ENCODE measurements around the gene CD244.
A peak's percentile ranks its signal among the peaks of the same experiment; 100 is the strongest.

CD244 gene

GRCh38 chr1:160818207-160818937 is 44.3 kb downstream of the CD244 start:
- DNase-seq (ENCODE audit: low spot score in 2 of 2) (no peak), ATAC-seq (no peak)
- H3K4me3 Mint-ChIP-seq = no peak overlapping the region
- peaks cover 22% of the 10 kb centered on the region for H3K36me3 Mint-ChIP-seq
- no peaks in the 10 kb centered on the region for H3K9me3 Mint-ChIP-seq
- H3K4me1 Mint-ChIP-seq = peaks cover 22% of the 10 kb centered on the region
- H3K27ac Mint-ChIP-seq = peak overlapping the region; percentile 91

GRCh38 chr1:160814856-160815255 is 47.8 kb downstream of the CD244 start:
- no peak overlapping the region for H3K4me3 Mint-ChIP-seq
- H3K4me1 Mint-ChIP-seq = peaks cover 52% of the 10 kb centered on the region
- ATAC-seq = no peak
- DNase-seq (ENCODE audit: low spot score in 2 of 2) = no peak
- H3K36me3 Mint-ChIP-seq = peaks cover 22% of the 10 kb centered on the region
- peak overlapping the region; percentile 48 for H3K27ac Mint-ChIP-seq
- no peaks in the 10 kb centered on the region for H3K9me3 Mint-ChIP-seq

- no peak overlapping the region for H3K4me3 Mint-ChIP-seq
- peaks cover 19% of the 10 kb centered on the region for H3K36me3 Mint-ChIP-seq
- H3K9me3 Mint-ChIP-seq = no peaks in the 10 kb centered on the region
- peak overlapping the region; percentile 48 for H3K27ac Mint-ChIP-seq
- peaks cover 53% of the 10 kb centered on the region for H3K4me1 Mint-ChIP-seq
- ATAC-seq = no peak
- no peak for DNase-seq (ENCODE audit: low spot score in 2 of 2)
Observed at GRCh38 chr1:160814316-160814715, 48.4 kb downstream of the CD244 start.

- peaks cover 13% of the 10 kb centered on the region for H3K36me3 Mint-ChIP-seq
- H3K4me1 Mint-ChIP-seq = peaks cover 56% of the 10 kb centered on the region
- no peaks in the 10 kb centered on the region for H3K9me3 Mint-ChIP-seq
- H3K4me3 Mint-ChIP-seq = no peak overlapping the region
- ATAC-seq (peak; percentile 99), DNase-seq (ENCODE audit: low spot score in 2 of 2) (no peak)
- peak overlapping the region; percentile 48 for H3K27ac Mint-ChIP-seq
Observed at GRCh38 chr1:160813215-160813614, 49.5 kb downstream of the CD244 start.

- peaks cover 8% of the 10 kb centered on the region for H3K9me3 Mint-ChIP-seq
- ATAC-seq = no peak
- peaks cover 9% of the 10 kb centered on the region for H3K36me3 Mint-ChIP-seq
- H3K4me3 Mint-ChIP-seq = no peak overlapping the region
- peaks cover 73% of the 10 kb centered on the region for H3K4me1 Mint-ChIP-seq
- H3K27ac Mint-ChIP-seq = no peak overlapping the region
- no peak for DNase-seq (ENCODE audit: low spot score in 2 of 2)
Observed at GRCh38 chr1:160811147-160811546, 51.5 kb downstream of the CD244 start.

- Mint-ChIP-seq H3K36me3 (peaks cover 9% of the 10 kb centered on the region), H3K9me3 (peaks cover 11% of the 10 kb centered on the region), H3K4me1 (peaks cover 80% of the 10 kb centered on the region), H3K27ac (peak overlapping the region; percentile 48), H3K4me3 (no peak overlapping the region)
- ATAC-seq (no peak), DNase-seq (ENCODE audit: low spot score in 2 of 2) (no peak)
Observed at GRCh38 chr1:160810486-160810885, 52.2 kb downstream of the CD244 start.

- Mint-ChIP-seq H3K9me3 (peaks cover 15% of the 10 kb centered on the region), H3K27ac (no peak overlapping the region), H3K36me3 (no peaks in the 10 kb centered on the region), H3K4me3 (no peak overlapping the region), H3K4me1 (peaks cover 82% of the 10 kb centered on the region)
- DNase-seq (ENCODE audit: low spot score in 2 of 2) (no peak), ATAC-seq (no peak)
Observed at GRCh38 chr1:160808289-160808688, 54.4 kb downstream of the CD244 start.

- Mint-ChIP-seq H3K4me1 (peaks cover 78% of the 10 kb centered on the region), H3K27ac (no peak overlapping the region), H3K36me3 (no peaks in the 10 kb centered on the region), H3K4me3 (peak overlapping the region; percentile 10), H3K9me3 (peaks cover 15% of the 10 kb centered on the region)
- no peak for DNase-seq (ENCODE audit: low spot score in 2 of 2)
- peak; percentile 12 for ATAC-seq
Observed at GRCh38 chr1:160807738-160808137, 54.9 kb downstream of the CD244 start.

- H3K4me1 Mint-ChIP-seq = peaks cover 79% of the 10 kb centered on the region
- DNase-seq (ENCODE audit: low spot score in 2 of 2) = no peak
- H3K36me3 Mint-ChIP-seq = no peaks in the 10 kb centered on the region
- peaks cover 15% of the 10 kb centered on the region for H3K9me3 Mint-ChIP-seq
- peak; percentile 87 for ATAC-seq
- no peak overlapping the region for H3K27ac Mint-ChIP-seq
- H3K4me3 Mint-ChIP-seq = peak overlapping the region; percentile 10
Observed at GRCh38 chr1:160807247-160807646, 55.4 kb downstream of the CD244 start.

- ATAC-seq (no peak), DNase-seq (ENCODE audit: low spot score in 2 of 2) (no peak)
- Mint-ChIP-seq H3K9me3 (peaks cover 15% of the 10 kb centered on the region), H3K27ac (no peak overlapping the region), H3K36me3 (no peaks in the 10 kb centered on the region), H3K4me1 (peaks cover 75% of the 10 kb centered on the region), H3K4me3 (peak overlapping the region; percentile 15)
Observed at GRCh38 chr1:160806784-160807183, 55.9 kb downstream of the CD244 start.

- Mint-ChIP-seq H3K4me3 (peak overlapping the region; percentile 15), H3K4me1 (peaks cover 74% of the 10 kb centered on the region), H3K9me3 (peaks cover 15% of the 10 kb centered on the region), H3K27ac (peak overlapping the region; percentile 23), H3K36me3 (peaks cover under 1% of the 10 kb centered on the region)
- ATAC-seq = peak; percentile 92
- DNase-seq (ENCODE audit: low spot score in 2 of 2) = no peak
Observed at GRCh38 chr1:160806109-160806665, 56.5 kb downstream of the CD244 start.

- H3K9me3 Mint-ChIP-seq = peaks cover 13% of the 10 kb centered on the region
- DNase-seq (ENCODE audit: low spot score in 2 of 2) (no peak), ATAC-seq (no peak)
- H3K4me3 Mint-ChIP-seq = peak overlapping the region; percentile 73
- peaks cover 5% of the 10 kb centered on the region for H3K36me3 Mint-ChIP-seq
- H3K4me1 Mint-ChIP-seq = peaks cover 83% of the 10 kb centered on the region
- no peak overlapping the region for H3K27ac Mint-ChIP-seq
Observed at GRCh38 chr1:160801836-160802580, 60.7 kb downstream of the CD244 start.

GRCh38 chr1:160800645-160801408 is 61.9 kb downstream of the CD244 start:
- H3K4me1 Mint-ChIP-seq = peaks cover 83% of the 10 kb centered on the region
- H3K27ac Mint-ChIP-seq = peak overlapping the region; percentile 70
- peaks cover 9% of the 10 kb centered on the region for H3K36me3 Mint-ChIP-seq
- H3K9me3 Mint-ChIP-seq = peaks cover 7% of the 10 kb centered on the region
- ATAC-seq (peak; percentile 38), DNase-seq (ENCODE audit: low spot score in 2 of 2) (no peak)
- peak overlapping the region; percentile 73 for H3K4me3 Mint-ChIP-seq

- no peak for ATAC-seq
- H3K4me1 Mint-ChIP-seq = peaks cover 83% of the 10 kb centered on the region
- DNase-seq (ENCODE audit: low spot score in 2 of 2) = no peak
- peaks cover 4% of the 10 kb centered on the region for H3K9me3 Mint-ChIP-seq
- H3K27ac Mint-ChIP-seq = peak overlapping the region; percentile 70
- H3K4me3 Mint-ChIP-seq = peak overlapping the region; percentile 73
- peaks cover 11% of the 10 kb centered on the region for H3K36me3 Mint-ChIP-seq
Observed at GRCh38 chr1:160800142-160800541, 62.5 kb downstream of the CD244 start.

- Mint-ChIP-seq H3K4me1 (peaks cover 80% of the 10 kb centered on the region), H3K9me3 (no peaks in the 10 kb centered on the region), H3K27ac (peak overlapping the region; percentile 70), H3K36me3 (peaks cover 11% of the 10 kb centered on the region), H3K4me3 (peak overlapping the region; percentile 73)
- no peak for DNase-seq (ENCODE audit: low spot score in 2 of 2)
- ATAC-seq = no peak
Observed at GRCh38 chr1:160799641-160800040, 63.0 kb downstream of the CD244 start.
